Measurements from ENCODE around the gene APRT. TPM values are rescaled to one million over a fixed set of nuclear protein-coding genes. Genes with fewer than 3 reads are reported as not detected.
A peak's percentile ranks its signal among the peaks of the same experiment; 100 is the strongest.

APRT gene
- polyA plus RNA-seq, 4 donors, result 121 to 255 (median 222) TPM

DNA sequence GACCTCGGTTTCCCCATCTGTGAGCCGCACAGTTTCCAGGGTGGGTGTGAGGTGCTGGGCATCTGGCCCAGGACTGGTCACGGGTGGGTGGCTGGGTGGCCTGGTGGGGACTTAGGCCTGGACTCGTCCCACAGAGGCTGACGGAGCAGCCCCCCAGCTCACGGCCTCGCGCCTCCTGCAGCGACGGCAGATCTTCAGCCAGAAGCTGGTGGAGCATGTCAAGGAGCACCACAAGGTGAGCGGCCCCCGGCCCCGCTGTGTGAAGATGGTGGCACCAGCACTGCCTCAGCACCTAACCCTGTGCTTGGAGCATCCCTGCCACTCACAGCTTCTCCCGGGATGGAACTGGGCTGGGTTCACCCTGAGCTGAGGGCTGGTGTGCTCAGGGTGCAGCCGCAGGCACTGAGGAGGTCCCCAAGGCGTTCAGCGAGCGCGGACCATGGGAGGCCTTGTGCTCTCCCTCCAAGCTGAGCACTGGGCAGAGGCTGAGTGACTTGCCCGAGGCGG lies 5.8 kb downstream of the APRT start:
- H3K27me3 ChIP-seq (ENCODE audit: control insufficient read depth in 3 of 3, insufficient read depth in 3 of 3, low read length in 3 of 3), result no peaks in the 10 kb centered on the region
- WGBS, 3 donors, result 90 to 95% (median 93%) methylated on average over 19 to 21 of the region's 21 CpGs
- H3K9me3 ChIP-seq (ENCODE audit: control insufficient read depth in 2 of 2, insufficient read depth in 1 of 2, low read depth in 1 of 2, low read length in 1 of 2), result no peaks in the 10 kb centered on the region
- peaks cover 0 to 28% (median 8%) of the 10 kb centered on the region in 3 donors for H3K4me1 ChIP-seq (ENCODE audit: control insufficient read depth in 3 of 3, insufficient read depth in 2 of 3, low read depth in 1 of 3, low read length in 2 of 3)
- no peak overlapping the region for H3K4me3 ChIP-seq (ENCODE audit: low read depth in 1 of 3, low read length in 3 of 3)
- no peak overlapping the region for H3K27ac ChIP-seq (ENCODE audit: low read depth in 1 of 3, low read length in 2 of 3)
- FAIRE-seq, result no peak
- no peak for DNase-seq
- peaks cover 0 to 61% (median 0%) of the 10 kb centered on the region in 3 donors for H3K36me3 ChIP-seq (ENCODE audit: control insufficient read depth in 3 of 3, insufficient read depth in 2 of 3, low read depth in 1 of 3, low read length in 3 of 3)

GRCh38 chr16:88805340-88805715 lies 6.4 kb downstream of the APRT start:
- DNase-seq (no peak), FAIRE-seq (no peak)
- Histone ChIP-seq H3K4me1 (ENCODE audit: control insufficient read depth in 3 of 3, insufficient read depth in 2 of 3, low read depth in 1 of 3, low read length in 2 of 3) (peaks cover 0 to 22% (median 2%) of the 10 kb centered on the region in 3 donors), H3K4me3 (ENCODE audit: low read depth in 1 of 3, low read length in 3 of 3) (peak overlapping the region in 1 of 3 donors; percentile 72), H3K9me3 (ENCODE audit: control insufficient read depth in 2 of 2, insufficient read depth in 1 of 2, low read depth in 1 of 2, low read length in 1 of 2) (no peaks in the 10 kb centered on the region), H3K27ac (ENCODE audit: low read depth in 1 of 3, low read length in 2 of 3) (no peak overlapping the region), H3K27me3 (ENCODE audit: control insufficient read depth in 3 of 3, insufficient read depth in 3 of 3, low read length in 3 of 3) (no peaks in the 10 kb centered on the region), H3K36me3 (ENCODE audit: control insufficient read depth in 3 of 3, insufficient read depth in 2 of 3, low read depth in 1 of 3, low read length in 3 of 3) (peaks cover 0 to 56% (median 0%) of the 10 kb centered on the region in 3 donors)
- 85 to 91% (median 90%) methylated on average over 17 to 22 of the region's 22 CpGs for WGBS, 3 donors

DNA sequence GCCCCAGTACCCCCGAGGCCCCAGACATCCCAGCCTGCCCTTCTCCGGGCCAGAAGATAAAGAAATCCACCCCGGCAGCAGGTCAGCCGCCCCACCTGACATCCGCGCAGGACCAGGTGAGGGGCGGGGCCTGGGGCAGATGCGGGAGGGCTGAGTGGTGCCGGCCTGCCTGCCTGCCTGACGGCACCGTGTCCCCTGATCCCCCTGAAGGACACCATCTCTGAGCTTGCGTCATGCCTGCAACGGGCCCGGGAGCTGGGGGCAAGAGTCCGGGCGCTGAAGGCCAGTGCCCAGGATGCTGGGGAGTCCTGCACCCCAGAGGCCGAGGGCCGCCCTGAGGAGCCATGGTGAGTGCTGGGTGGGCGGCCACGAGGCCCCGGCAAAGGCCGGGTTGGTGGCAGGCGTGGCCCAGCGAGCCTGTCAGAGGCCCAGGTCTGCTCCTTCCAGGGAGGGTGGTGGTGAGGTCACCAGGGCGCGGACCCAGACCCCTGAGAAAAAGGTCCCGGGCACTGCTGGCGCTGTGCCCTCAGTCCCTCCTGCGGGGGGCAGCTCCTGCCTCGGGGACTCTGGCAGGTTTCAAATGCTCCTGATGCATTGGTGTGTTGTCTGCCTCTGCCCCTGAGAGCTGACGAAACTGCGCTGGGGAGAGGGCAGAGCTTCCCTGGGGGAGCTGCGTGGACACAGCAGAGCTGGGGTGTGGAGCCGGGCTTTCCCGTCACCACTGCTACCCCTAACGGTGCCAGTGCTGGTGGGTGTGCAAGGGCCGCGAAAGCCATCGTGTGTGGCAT lies 7.0 kb downstream of the APRT start:
- Histone ChIP-seq H3K9me3 (ENCODE audit: control insufficient read depth in 2 of 2, insufficient read depth in 1 of 2, low read depth in 1 of 2, low read length in 1 of 2) (no peaks in the 10 kb centered on the region), H3K27ac (ENCODE audit: low read depth in 1 of 3, low read length in 2 of 3) (no peak overlapping the region), H3K36me3 (ENCODE audit: control insufficient read depth in 3 of 3, insufficient read depth in 2 of 3, low read depth in 1 of 3, low read length in 3 of 3) (peaks cover 0 to 52% (median 0%) of the 10 kb centered on the region in 3 donors), H3K4me3 (ENCODE audit: low read depth in 1 of 3, low read length in 3 of 3) (peak overlapping the region; percentile 2 to 72 (median 64)), H3K4me1 (ENCODE audit: control insufficient read depth in 3 of 3, insufficient read depth in 2 of 3, low read depth in 1 of 3, low read length in 2 of 3) (peaks cover 0 to 16% (median 0%) of the 10 kb centered on the region in 3 donors), H3K27me3 (ENCODE audit: control insufficient read depth in 3 of 3, insufficient read depth in 3 of 3, low read length in 3 of 3) (no peaks in the 10 kb centered on the region)
- DNase-seq (peak; percentile 57 to 79), FAIRE-seq (no peak)
- 21 to 26% (median 22%) methylated on average over 30 to 39 of the region's 39 CpGs for WGBS, 3 donors

DNA sequence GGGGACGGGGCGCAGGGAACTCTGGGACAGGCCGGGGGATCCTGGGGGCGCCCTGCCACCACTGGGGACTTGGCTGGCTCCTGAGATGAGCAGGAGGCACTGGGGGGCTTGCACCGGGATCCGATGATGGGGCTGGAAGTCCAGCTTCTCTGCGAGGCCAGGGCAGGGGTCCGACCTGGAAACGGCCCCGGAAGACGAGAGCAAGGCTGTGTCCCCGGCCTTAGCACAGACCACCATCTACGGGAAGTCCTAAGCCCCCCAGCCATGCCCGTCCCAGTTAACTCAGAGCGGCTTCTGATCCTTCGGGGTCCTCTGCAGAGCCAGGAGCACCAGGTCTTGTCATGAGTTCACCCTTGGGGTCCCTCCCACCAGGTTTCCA lies 7.6 kb downstream of the APRT start:
- Histone ChIP-seq H3K4me1 (ENCODE audit: control insufficient read depth in 3 of 3, insufficient read depth in 2 of 3, low read depth in 1 of 3, low read length in 2 of 3) (peaks cover 0 to 13% (median 0%) of the 10 kb centered on the region in 3 donors), H3K27ac (ENCODE audit: low read depth in 1 of 3, low read length in 2 of 3) (no peak overlapping the region), H3K27me3 (ENCODE audit: control insufficient read depth in 3 of 3, insufficient read depth in 3 of 3, low read length in 3 of 3) (no peaks in the 10 kb centered on the region), H3K9me3 (ENCODE audit: control insufficient read depth in 2 of 2, insufficient read depth in 1 of 2, low read depth in 1 of 2, low read length in 1 of 2) (no peaks in the 10 kb centered on the region), H3K36me3 (ENCODE audit: control insufficient read depth in 3 of 3, insufficient read depth in 2 of 3, low read depth in 1 of 3, low read length in 3 of 3) (peaks cover 0 to 52% (median 0%) of the 10 kb centered on the region in 3 donors), H3K4me3 (ENCODE audit: low read depth in 1 of 3, low read length in 3 of 3) (peak overlapping the region in 2 of 3 donors; percentile 64 to 72)
- 1 to 2% (median 1%) methylated on average over 15 to 16 of the region's 16 CpGs for WGBS, 3 donors
- DNase-seq (no peak), FAIRE-seq (no peak)

GRCh38 chr16:88803264-88803987 lies 8.3 kb downstream of the APRT start, which contains the start of gene CDT1:
Gene CDT1, plus strand, starts transcription at chr16:88803789. Its CDS starts 43 bp downstream, at chr16:88803832.
- peak within 1 kb of the TSS; percentile 51 to 72 (median 64) for H3K4me3 ChIP-seq (ENCODE audit: low read depth in 1 of 3, low read length in 3 of 3)
- no peak for FAIRE-seq

GRCh38 chr16:88800277-88800592 lies 11.5 kb downstream of the APRT start:
- H3K4me1 ChIP-seq (ENCODE audit: control insufficient read depth in 3 of 3, insufficient read depth in 2 of 3, low read depth in 1 of 3, low read length in 2 of 3), result peaks cover 0 to 11% (median 0%) of the 10 kb centered on the region in 3 donors
- no peak for FAIRE-seq
- no peaks in the 10 kb centered on the region for H3K27me3 ChIP-seq (ENCODE audit: control insufficient read depth in 3 of 3, insufficient read depth in 3 of 3, low read length in 3 of 3)
- H3K36me3 ChIP-seq (ENCODE audit: control insufficient read depth in 3 of 3, insufficient read depth in 2 of 3, low read depth in 1 of 3, low read length in 3 of 3), result peaks cover 0 to 15% (median 0%) of the 10 kb centered on the region in 3 donors
- DNase-seq, result no peak
- WGBS, 3 donors, result 75 to 91% (median 88%) methylated on average over 6 of the region's 6 CpGs
- H3K27ac ChIP-seq (ENCODE audit: low read depth in 1 of 3, low read length in 2 of 3), result no peak overlapping the region
- no peaks in the 10 kb centered on the region for H3K9me3 ChIP-seq (ENCODE audit: control insufficient read depth in 2 of 2, insufficient read depth in 1 of 2, low read depth in 1 of 2, low read length in 1 of 2)
- no peak overlapping the region for H3K4me3 ChIP-seq (ENCODE audit: low read depth in 1 of 3, low read length in 3 of 3)

More at GRCh38 chr16:88803264-88803987, 8.3 kb downstream of the APRT start, which contains the start of gene CDT1:
- Histone ChIP-seq H3K27me3 (ENCODE audit: control insufficient read depth in 3 of 3, insufficient read depth in 3 of 3, low read length in 3 of 3) (no peaks in the 10 kb centered on the region), H3K27ac (ENCODE audit: low read depth in 1 of 3, low read length in 2 of 3) (peak within 1 kb of the TSS in 2 of 3 donors; percentile 82 to 83), H3K9me3 (ENCODE audit: control insufficient read depth in 2 of 2, insufficient read depth in 1 of 2, low read depth in 1 of 2, low read length in 1 of 2) (no peaks in the 10 kb centered on the region), H3K4me1 (ENCODE audit: control insufficient read depth in 3 of 3, insufficient read depth in 2 of 3, low read depth in 1 of 3, low read length in 2 of 3) (peaks cover 0 to 13% (median 0%) of the 10 kb centered on the region in 3 donors), H3K36me3 (ENCODE audit: control insufficient read depth in 3 of 3, insufficient read depth in 2 of 3, low read depth in 1 of 3, low read length in 3 of 3) (peaks cover 0 to 47% (median 0%) of the 10 kb centered on the region in 3 donors)
- peak; percentile 83 to 91 for DNase-seq
- 0 to 1% (median 1%) methylated on average over 50 to 97 of the region's 98 CpGs for WGBS, 3 donors

GRCh38 chr16:88799569-88800276 lies 12.0 kb downstream of the APRT start:
- Histone ChIP-seq H3K36me3 (ENCODE audit: control insufficient read depth in 3 of 3, insufficient read depth in 2 of 3, low read depth in 1 of 3, low read length in 3 of 3) (peaks cover 0 to 10% (median 0%) of the 10 kb centered on the region in 3 donors), H3K9me3 (ENCODE audit: control insufficient read depth in 2 of 2, insufficient read depth in 1 of 2, low read depth in 1 of 2, low read length in 1 of 2) (no peaks in the 10 kb centered on the region), H3K27me3 (ENCODE audit: control insufficient read depth in 3 of 3, insufficient read depth in 3 of 3, low read length in 3 of 3) (no peaks in the 10 kb centered on the region), H3K4me3 (ENCODE audit: low read depth in 1 of 3, low read length in 3 of 3) (no peak overlapping the region), H3K4me1 (ENCODE audit: control insufficient read depth in 3 of 3, insufficient read depth in 2 of 3, low read depth in 1 of 3, low read length in 2 of 3) (peaks cover 0 to 5% (median 0%) of the 10 kb centered on the region in 3 donors), H3K27ac (ENCODE audit: low read depth in 1 of 3, low read length in 2 of 3) (no peak overlapping the region)
- FAIRE-seq, result no peak
- WGBS, 3 donors, result 68 to 90% (median 87%) methylated on average over 17 of the region's 17 CpGs
- no peak for DNase-seq

Data from small intestine (tissue), 7 donors.